GM19372 (cell line): ENCODE data around the gene CFAP299.
"Not testable (repeated sequence)": the region's sequence is repeated elsewhere in the genome, so short reads cannot be mapped to it uniquely, and the experiment has no call there.

ENCODE experiments used
- ATAC-seq: cut with Tn5 transposase; IDR thresholded peaks from one replicate; pipeline ENCODE4 v1.9.1; 2021; ENCODE audit warnings: mild to moderate bottlenecking, low read depth, moderate library complexity; ENCODE audit not compliant: unreplicated experiment

Gene CFAP299

DNA sequence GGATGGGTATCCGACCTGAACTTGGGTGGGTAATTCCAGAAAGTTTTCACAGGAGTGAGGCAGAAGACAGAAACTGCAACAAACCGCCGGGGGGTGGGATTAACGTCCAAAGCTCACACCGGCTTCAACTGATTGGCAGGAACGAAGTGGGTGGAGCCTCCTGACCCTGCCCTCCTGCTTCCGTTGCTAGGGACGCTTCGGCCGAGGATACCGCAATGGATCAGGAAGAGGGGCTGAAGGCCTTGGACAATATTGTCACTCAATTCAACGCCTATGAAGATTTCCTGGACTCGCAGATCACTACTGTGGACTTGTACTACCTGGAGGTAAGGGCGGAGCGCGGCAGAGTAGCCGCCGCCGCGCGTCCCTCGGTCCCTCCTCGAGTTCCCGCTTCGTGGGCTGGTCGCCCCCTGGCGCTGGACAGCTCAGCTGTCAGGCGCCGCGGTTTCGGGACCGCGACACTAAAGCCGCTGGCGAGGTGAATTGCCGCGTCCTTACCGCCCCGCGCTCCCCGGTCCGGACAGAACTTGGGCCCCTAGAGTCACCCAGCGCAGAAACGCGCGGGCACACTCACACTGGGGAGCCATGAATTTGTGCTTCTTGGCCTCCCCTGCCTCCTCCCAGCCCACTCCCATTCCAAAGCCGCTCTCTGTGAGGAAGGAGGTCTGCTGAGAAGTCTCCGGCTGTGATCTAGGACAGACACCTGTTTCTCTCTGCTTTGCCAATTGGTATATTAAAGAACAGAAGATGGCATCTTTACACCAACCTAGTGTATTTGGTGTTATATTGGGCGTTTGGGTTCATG, at the start of gene CFAP299:
CFAP299 (plus strand) TSS at position 177 of the 805 bp plus-strand sequence.
- ATAC-seq: peak; percentile 96

DNA sequence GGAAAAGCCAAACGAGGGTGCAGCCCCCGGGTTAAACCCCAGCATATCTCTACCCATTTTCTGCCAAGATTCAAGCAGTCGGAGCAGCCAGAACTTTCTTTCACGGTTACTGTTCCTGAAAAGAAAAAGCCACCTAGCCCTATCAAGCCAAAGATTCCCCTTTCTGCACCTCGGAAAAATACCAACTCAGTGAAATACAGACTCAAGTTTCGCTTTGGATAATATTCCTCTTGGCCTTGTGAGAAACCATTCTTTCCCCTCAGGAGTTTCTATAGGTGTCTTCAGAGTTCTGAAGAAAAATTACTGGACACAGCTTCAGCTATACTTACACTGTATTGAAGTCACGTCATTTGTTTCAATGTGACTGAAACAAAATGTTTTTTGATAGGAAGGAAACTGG, 49.1 kb upstream of the CFAP299 start:
- ATAC-seq: no peak

DNA sequence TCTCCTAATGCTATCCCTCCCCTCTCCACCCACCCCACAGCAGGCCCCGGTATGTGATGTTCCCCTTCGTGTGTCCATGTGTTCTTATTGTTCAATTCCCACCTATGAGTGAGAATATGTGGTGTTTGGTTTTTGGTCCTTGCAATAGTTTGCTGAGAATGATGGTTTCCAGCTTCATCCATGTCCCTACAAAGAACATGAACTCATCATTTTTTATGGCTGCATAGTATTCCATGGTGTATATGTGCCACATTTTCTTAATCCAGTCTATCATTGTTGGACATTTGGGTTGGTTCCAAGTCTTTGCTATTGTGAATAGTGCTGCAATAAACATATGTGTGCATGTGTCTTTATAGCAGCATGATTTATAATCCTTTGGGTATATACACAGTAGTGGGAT, 44.9 kb upstream of the CFAP299 start:
- ATAC-seq: not testable (repeated sequence)

DNA sequence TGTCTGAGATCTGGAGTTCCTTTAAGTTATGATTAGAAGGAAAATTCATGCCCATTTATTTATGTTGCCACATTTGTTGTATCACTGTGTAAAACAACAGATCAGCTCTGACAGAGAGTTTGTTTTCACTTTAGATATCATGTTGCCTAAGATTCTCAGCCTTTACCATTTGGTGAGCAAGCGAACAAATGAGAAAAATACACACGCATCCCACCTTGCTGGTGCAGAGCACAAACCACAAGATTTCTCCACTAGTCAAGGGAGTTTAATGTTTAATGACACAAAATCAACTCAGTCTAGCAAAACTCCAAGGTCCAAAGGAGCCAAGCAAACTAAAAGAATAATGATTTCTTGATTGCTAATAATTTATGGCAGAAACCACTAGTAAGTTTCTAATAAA, 41.3 kb upstream of the CFAP299 start:
- ATAC-seq: no peak

DNA sequence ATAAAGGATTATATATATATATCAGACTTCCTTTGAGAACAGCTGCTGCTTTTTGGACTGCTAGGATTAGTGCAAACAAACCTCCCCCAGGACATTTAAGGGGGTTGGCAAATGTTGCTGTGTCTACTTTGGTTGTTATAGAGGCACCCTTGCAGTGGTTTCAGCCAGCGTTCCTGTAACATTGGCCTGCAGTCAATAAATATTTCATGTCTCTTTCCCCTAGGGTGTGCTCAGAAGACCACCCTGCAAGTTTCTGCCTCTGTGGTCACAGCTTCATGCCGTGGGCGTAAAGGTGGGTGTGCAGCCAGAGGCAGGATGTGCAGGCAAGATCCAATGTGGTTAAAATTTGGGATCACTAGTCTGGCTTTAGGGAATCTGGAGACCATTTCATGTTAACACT, 40.2 kb upstream of the CFAP299 start:
- no peak for ATAC-seq

DNA sequence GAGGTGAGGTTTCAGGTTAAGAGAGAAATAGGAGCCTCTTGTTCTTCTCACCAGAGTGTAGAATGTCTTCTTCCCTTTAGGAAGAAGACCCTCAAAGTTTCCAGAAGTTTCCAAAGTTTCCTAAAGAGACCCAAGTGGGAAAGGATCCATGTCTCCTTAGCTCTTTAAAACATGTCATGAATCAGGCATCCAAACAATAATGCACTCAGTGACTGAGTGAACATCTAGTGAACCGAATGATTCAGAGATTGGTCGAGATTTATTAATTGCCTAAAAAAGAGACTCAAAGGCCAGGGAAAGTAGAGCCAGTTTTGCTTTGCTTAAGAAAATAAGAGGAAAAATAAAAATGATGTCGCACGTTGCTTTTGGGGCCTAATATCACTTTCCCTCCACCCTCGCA, 39.7 kb upstream of the CFAP299 start:
- ATAC-seq: no peak

DNA sequence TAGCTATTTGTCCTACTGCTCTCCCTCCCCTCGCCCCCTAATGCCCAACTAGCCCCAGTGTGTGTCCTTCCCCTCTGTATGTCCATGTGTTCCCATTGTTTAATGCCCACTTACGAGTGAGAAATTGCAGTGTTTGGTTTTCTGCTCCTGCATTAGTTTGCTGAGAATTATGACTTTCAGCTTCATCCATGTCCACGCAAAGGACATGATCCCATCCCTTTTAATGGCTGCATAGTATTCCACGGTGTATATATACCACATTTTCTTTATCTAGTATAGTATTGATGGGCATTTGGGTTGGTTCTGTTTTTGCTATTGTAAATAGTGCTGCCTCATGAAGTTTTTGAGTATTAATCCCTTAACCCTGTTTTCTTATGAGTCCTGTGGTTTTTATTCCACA, 33.6 kb upstream of the CFAP299 start:
- ATAC-seq: no peak

DNA sequence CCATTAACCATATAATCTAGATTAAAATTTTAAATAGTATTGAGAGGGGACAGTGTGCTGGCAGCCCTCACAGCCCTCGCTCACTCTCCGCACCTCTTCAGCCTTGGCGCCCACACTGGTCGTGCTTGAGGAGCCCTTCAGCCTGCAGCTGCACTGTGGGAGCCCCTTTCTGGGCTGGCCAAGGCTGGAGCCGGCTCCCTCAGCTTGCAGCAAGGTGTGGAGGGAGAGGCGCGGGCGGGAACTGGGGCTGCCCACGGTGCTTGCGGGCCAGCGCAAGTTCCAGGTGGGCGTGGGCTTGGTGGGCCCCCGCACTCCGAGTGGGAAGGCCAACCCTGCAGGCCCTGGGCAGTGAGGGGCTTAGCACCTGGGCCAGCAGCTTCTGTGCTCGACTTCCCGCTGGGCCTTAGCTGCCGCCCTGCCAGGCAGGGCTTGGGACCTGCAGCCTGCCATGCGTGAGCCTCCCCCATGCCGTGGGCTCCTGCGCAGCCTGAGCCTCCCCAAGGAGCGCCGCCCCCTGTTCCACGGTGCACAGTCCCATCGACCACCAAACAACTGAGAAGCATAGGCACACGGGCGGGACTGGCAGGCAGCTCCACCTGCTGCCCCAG, 32.8 kb upstream of the CFAP299 start:
- no peak for ATAC-seq

DNA sequence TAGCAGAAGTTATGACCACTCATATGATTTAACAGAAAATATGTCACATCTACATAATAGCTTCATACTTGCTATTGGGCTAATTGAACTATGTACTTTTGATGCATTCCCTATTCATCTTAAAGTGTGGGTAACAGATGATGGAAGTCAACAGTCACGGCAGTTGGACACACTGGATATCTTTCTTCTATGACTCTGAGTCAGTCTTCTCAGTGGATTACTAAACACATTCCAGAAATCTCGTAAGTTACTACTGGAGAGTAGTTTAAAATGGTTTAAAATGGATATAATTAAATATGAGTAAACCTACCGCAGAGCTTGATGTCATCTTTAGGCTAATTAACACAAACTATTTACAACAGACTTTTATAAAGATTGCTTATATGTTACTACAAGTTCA, 30.1 kb upstream of the CFAP299 start:
- no peak for ATAC-seq

DNA sequence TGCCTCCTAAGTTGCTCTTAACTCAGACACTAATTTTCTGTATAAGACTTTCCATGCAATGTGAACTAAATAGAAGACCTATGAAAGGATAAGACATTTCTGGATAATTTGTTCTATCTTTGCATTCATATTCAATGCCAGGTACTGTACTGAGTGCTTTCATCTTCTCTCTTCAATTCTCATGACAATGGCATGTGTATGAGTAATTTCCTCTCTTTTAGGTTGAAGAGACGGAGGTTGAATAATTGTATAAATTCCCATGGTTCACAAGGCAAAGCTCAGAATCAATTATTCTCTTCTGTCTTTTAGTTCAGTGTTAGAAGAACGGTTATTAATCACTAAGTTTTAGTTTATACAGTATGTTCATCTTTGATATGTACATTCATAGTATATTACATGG, 29.3 kb upstream of the CFAP299 start:
- no peak for ATAC-seq

DNA sequence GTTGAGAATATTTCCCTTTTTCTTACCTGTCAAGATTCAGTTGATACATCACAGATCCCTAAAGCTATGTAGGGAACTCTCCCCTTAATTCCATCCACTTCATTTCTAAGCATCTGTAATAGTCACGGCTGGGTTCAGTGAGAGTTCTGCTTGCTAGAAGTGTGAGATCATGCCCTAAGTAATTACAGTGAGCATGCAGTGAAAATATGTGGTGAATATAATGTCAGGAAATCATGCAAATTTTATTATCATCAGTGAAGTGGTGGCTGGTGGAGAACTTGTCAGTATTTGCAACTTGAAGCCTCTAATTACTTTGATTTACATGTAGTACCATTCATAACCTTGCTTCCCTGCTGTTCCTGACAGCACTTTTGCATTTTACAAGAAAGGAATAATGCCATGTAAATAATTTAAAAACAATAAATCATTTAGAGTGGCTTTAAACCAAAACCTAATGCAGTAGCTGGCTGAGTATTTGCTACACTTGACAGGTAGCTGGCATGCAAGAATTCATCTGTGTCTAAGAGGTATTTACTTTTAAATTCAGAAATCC, 28.3 kb upstream of the CFAP299 start:
- no peak for ATAC-seq

DNA sequence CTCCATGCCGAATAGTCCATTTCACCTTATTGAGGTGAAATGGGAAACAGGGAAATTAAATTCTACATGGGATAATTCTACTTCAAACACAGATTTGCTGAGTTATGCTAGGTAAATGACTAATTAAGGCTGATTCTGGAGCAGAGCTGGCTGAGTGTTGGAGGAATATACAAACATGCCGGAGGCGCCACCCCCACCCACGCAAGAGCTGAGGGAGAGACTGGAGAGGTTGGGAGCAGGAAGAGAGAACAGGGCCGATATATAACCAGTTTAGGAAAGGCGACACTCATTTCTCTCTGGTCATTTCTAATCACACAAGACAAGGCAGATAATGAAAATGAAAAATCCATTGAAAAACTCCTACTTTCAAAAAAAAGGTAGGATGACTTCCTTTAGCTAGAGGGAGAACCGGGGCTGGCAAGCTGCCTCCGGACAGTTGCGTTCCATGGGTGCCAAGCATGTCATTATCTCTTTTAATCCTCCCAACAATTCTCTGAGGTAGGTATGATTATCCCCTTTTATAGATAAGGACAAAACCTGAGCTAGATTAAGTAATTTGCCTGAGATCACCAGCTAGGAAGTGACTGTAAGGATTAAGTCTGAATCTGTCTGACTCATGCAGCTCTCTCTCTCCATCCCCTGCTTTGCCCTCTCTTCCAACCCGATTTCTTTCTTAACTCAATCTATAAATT, 27.6 kb upstream of the CFAP299 start:
- ATAC-seq: no peak

DNA sequence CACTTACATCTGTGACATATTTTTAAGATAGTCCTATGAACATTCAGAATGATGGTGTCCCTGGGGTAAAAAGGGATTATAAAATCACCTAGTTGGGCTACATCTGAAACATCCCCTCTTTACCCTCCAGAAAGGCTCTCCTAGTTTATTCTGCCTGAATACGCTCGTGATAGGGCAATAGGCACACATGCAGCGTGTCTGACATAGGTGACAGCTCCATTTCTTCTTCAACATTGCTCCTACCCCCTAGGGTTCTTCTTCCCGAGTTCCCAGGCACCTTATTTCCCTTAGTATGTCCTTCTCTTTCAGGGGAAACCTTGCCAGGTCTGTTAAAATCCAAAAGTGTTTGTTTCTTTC, 27.1 kb upstream of the CFAP299 start:
- no peak for ATAC-seq

DNA sequence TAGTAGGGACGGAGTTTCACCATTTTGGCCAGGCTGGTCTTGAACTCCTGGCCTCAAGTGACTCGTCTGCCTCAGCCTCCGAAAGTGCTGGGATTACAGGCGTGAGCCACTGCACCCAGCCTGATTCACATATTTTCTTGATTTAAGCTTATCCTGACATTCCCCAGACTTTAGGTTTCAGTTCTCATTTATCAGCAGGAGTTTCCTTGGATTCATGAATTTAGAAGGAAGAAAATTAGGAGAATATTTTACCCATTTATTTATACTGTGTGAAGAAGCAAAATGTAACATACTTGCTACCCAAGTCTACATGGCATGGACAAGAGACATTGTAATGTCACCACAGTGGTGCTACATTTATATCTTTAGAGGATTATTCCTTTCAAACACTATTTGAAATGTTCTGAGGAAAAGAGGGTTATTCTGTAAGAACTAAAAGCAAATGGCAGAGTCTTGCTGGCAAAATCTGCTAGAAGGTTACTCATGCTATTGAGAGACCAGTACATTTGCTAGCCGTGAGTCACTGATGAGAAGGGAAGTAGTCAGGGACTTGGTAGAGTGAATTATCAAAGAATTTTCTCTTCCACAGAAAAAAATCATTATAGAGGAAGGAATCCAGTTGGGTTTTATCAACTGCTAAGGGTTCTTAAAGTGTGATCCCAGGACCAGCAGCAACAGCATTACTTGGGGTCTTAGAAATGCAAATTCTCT, 26.1 kb upstream of the CFAP299 start:
- ATAC-seq: no peak

DNA sequence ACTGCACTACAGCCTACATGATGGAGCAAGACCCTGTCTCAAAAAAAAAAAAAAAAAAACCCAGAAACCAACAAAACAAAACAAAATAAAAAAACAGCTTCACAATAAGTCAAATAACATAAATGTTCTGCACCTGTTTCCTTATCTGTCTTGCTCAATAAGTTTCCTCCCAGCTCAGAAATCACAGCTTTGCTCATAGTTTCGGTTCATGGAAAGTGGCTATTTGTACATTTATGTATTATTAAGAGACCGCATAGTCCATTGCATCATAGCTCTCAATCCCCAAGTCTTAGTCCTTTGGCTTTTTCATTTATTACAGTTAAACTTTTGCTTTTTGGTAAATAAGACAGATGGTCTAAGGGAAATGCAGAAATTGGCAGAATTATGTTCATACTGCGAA, 24.4 kb upstream of the CFAP299 start:
- ATAC-seq: no peak

DNA sequence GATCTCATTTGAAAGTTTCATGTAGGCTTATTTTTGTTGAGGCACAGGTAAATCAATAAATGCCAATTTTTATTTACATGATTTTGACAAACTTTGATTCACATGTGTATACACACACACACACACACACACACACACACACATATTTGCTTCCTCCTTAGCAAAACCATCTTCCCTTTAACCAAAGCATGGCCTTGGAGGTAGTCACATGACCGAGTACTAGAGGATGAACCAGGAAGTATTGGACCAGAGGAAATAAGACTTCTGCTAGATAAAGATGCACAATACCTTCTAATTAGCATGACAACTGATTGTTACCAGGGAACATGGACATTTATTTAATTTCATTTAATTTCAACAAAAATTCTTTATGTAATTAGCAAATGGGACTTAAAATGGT, 23.4 kb upstream of the CFAP299 start:
- ATAC-seq: no peak

DNA sequence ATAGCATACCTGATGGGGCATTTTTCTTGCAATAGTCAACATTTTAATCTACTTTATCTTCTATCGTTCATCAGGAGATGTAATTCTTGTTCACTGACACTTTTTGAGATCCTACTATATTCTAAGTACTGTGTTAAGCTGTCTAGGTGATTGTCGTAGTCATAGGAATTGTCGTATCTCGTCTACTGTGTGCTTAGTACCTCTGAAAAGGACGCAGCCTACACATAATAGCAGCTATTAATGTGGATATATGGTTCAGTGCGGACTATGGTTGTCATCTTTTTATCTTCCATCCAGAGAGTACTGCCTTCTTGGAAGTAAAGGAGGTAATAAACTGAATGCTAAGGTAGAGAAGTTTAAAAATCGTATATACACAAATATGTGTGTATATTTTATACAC, 21.9 kb upstream of the CFAP299 start:
- ATAC-seq: no peak

DNA sequence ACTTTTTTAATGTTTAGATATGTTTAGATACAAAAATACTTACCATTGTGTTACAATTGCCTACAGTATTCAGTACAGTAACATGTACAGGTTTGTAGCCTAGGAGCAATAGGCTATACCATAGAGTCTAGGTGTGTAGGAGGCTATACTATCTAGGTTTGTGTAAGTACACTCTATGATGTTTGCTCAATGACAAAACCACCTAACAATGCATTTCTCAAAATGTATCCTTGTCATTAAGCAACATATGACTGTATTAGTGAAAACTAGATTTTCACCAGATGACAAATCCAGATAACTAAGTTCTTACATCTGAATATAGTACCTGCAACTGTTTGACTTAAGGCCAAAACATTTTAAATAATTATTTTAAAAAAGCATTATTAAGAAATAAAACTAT, 19.7 kb upstream of the CFAP299 start:
- not testable (repeated sequence) for ATAC-seq

DNA sequence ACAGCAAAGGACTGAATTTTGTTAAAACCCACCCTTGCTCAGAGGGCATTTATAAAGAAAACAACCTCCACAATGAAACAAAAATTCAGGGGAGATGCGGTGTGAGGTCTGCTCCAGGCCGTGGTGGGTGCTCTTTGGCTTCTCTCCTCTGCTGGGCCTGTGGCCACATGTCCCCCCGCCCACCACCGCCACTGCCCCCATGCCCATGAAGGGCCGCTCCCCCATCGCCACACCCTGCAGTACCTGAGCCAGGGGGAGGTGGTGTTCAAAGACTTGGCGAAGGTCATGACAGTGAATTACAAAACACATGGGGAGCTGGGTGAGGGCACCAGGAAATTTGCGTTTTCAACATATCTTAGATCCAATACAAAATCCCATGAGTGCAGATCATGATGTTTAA, 14.2 kb upstream of the CFAP299 start:
- ATAC-seq: no peak

DNA sequence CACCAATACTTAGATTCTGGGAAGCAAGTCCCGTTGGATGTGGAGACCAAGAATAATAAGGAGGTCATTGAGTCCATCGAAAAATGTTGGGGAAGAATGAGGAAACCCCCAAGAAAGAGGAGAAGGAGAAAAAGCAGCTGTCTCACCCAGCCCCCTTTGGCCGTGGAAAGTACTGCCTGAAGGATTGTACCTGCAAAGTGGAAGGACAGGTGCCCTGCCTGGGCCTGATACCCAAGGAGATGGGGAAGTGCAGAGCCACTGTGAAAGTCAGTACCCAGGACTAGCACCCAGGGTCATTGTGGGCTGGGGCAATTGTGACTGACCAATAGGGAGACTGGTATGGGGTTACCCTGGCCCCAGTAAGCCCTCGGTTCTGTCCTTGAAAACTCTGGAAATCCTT, 13.8 kb upstream of the CFAP299 start:
- ATAC-seq: no peak

DNA sequence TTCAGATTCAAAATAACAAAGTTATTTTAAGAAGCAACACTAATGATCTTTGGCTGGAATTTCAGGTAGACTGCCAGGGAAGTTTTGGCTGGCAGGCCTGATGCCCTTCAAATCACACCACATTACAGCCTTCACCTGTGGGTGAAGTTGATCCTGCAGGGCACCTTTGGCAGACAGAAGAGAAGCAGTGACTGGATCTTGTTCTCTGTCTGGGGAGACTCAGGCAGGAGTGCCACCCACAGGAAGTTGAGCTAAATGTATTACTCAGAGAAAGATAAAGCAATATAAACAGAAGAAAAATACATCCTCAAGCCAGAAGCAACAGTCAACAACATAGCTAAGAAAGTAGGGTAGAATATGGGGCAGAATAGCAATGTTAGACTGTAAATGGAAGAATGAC, 12.8 kb upstream of the CFAP299 start:
- ATAC-seq: no peak
